ENCODE data around the gene ATP1B1.

DNA sequence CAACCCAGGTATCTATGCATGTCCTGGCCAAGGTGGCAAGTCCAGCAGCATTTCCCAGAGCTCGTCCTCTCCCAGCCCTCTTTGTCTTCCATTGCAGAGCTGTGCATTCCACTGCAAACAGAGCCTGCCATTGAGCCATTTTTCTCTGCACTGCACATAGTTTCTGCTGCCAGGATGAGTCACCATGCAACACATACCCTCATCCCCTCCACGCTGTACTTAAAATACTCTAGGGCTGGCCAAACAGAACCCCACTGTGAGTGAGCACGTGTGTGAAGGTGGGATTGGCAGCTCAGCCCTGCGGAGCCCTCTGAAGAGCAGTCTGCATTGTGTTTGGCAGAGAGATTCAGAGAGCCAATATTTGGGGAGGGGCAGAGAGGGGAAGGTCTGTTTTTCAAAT, 3.9 kb upstream of the ATP1B1 start:
- TF ChIP-seq, protein P1, sequence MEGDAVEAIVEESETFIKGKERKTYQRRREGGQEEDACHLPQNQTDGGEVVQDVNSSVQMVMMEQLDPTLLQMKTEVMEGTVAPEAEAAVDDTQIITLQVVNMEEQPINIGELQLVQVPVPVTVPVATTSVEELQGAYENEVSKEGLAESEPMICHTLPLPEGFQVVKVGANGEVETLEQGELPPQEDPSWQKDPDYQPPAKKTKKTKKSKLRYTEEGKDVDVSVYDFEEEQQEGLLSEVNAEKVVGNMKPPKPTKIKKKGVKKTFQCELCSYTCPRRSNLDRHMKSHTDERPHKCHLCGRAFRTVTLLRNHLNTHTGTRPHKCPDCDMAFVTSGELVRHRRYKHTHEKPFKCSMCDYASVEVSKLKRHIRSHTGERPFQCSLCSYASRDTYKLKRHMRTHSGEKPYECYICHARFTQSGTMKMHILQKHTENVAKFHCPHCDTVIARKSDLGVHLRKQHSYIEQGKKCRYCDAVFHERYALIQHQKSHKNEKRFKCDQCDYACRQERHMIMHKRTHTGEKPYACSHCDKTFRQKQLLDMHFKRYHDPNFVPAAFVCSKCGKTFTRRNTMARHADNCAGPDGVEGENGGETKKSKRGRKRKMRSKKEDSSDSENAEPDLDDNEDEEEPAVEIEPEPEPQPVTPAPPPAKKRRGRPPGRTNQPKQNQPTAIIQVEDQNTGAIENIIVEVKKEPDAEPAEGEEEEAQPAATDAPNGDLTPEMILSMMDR (IDR thresholded peaks at IDR 0.05) = no peak
- TF ChIP-seq EZH2 (IDR thresholded peaks at IDR 0.05) (no peak), EZH2phosphoT487 (IDR thresholded peaks at IDR 0.05) (no peak)
